GM13977 (cell line): ENCODE data around the gene ZDHHC14.
A peak's percentile ranks its signal among the peaks of the same experiment; 100 is the strongest.

ENCODE experiments used
- DNase-seq: peaks from one replicate; pipeline ENCODE4 v3.0.0; 2012; ENCODE audit warnings: low spot score
- CTCF ChIP-seq: IDR thresholded peaks from 2 replicates; pipeline ENCODE4 v1.5.1; 2012; ENCODE audit warnings: mild to moderate bottlenecking, control low read depth; ENCODE audit not compliant: insufficient read depth; ENCODE audit errors: extremely low read depth, missing control alignments
- in situ Hi-C: fragments of 300-500 bp; cut with MboI; formaldehyde crosslinking; loops from one replicate; pipeline ENCODE4 v1.12.0; 2022; ENCODE audit warnings: low sequenced_read_pairs, low pct_unique_long_range_greater_than_20kb, mixed read lengths, inconsistent platforms; ENCODE audit not compliant: unreplicated experiment

Gene ZDHHC14

GRCh38 chr6:157436944-157437336, 56.0 kb downstream of the ZDHHC14 start:
- no peak for TF ChIP-seq CTCF
- no peak for DNase-seq
- in situ Hi-C loops = no loop called here

- no peak for TF ChIP-seq CTCF
- no peak for DNase-seq
- in situ Hi-C loops = no loop called here
Measured at GRCh38 chr6:157438611-157439111, 57.7 kb downstream of the ZDHHC14 start.

GRCh38 chr6:157440171-157440570, 59.2 kb downstream of the ZDHHC14 start:
- in situ Hi-C loops = no loop called here
- DNase-seq = no peak
- TF ChIP-seq CTCF = no peak

- in situ Hi-C loops = no loop called here
- no peak for DNase-seq
Measured at GRCh38 chr6:157442291-157442690, 61.3 kb downstream of the ZDHHC14 start.

GRCh38 chr6:157443066-157443800, 62.2 kb downstream of the ZDHHC14 start:
- TF ChIP-seq CTCF = no peak
- in situ Hi-C loops = no loop called here
- peak; percentile 36 for DNase-seq

More at GRCh38 chr6:157442291-157442690, 61.3 kb downstream of the ZDHHC14 start:
- TF ChIP-seq CTCF = no peak

GRCh38 chr6:157445277-157446009, 64.5 kb downstream of the ZDHHC14 start:
- DNase-seq = no peak
- no peak for TF ChIP-seq CTCF
- in situ Hi-C loops = no loop called here
